Keratinocyte (primary cell): ENCODE measurements around the gene ITPR2.

ENCODE experiments used
- CTCF ChIP-seq, 3 experiments: IDR thresholded peaks in 1 of 3; conservative IDR thresholded peaks in 1 of 3; optimal IDR thresholded peaks in 1 of 3; 2 replicates in 2 of 3; 3 replicates in 1 of 3; pipeline versions ENCODE3 to v1.5.1; 2011; ENCODE audit warnings: low read length in 3 of 3, mild to moderate bottlenecking in 3 of 3, moderate library complexity in 2 of 3, control low read depth in 1 of 3, inconsistent platforms in 1 of 3; ENCODE audit not compliant: insufficient read depth in 2 of 3; ENCODE audit errors: extremely low read depth in 1 of 3
- EZH2 ChIP-seq: IDR thresholded peaks from one replicate; pipeline ENCODE4 v1.6.1; 2012; ENCODE audit warnings: inconsistent platforms, mild to moderate bottlenecking, low read length, moderate library complexity

- TF ChIP-seq CTCF (optimal IDR thresholded peaks at IDR 0.05 in 1 of 3, IDR thresholded peaks at IDR 0.05 in 1 of 3, conservative IDR thresholded peaks at IDR 0.05 in 1 of 3; ENCODE audit: extremely low read depth in 1 of 3, insufficient read depth in 2 of 3, low read length in 3 of 3) (no peak), EZH2 (no peak)
Measured at GRCh38 chr12:26661399-26661798, 171.6 kb downstream of the ITPR2 start.
